Measurements from ENCODE around the gene UMODL1.

UMODL1 gene

DNA sequence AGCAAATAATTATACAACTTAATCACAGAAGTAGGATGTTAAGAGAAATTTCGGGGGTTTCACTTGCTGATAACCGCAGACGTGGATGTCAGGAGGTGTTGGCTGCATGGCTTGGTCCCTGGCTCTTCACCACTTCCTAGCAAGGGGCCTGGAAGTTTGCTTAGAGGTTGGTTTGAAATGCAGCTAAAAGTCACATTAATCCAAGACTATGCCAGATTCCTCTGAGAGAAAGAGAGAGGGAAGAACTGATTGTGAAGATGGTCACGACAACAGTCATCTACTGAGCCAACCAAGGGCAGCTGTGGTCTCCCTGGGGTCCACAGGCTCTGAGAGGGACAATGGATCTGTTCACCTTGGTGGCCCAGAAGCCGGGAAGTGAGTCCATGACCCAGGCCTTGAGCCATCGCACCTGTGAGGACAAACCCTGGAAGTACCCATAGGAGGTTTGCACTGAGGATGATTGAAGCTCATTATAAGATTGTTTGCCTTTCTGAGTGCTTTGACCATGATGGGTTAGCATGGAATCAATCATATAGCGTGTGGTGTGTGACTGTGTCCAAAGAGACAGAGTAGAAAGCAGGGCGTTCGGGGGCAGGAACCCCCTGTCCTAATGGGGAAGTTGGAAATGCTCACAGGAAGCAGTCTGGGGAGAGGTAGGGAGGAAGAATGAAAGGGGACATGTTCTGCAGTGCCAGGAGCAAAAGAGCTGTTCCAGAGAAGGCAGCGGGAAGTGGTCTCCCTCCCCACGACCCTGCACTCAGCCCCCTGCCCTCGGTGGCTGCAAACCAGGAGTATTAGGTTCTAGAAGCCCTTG, 47.1 kb downstream of the UMODL1 start:
- no peak for DNase-seq (ENCODE audit: low read depth)
- TF ChIP-seq, protein P1, sequence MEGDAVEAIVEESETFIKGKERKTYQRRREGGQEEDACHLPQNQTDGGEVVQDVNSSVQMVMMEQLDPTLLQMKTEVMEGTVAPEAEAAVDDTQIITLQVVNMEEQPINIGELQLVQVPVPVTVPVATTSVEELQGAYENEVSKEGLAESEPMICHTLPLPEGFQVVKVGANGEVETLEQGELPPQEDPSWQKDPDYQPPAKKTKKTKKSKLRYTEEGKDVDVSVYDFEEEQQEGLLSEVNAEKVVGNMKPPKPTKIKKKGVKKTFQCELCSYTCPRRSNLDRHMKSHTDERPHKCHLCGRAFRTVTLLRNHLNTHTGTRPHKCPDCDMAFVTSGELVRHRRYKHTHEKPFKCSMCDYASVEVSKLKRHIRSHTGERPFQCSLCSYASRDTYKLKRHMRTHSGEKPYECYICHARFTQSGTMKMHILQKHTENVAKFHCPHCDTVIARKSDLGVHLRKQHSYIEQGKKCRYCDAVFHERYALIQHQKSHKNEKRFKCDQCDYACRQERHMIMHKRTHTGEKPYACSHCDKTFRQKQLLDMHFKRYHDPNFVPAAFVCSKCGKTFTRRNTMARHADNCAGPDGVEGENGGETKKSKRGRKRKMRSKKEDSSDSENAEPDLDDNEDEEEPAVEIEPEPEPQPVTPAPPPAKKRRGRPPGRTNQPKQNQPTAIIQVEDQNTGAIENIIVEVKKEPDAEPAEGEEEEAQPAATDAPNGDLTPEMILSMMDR (conservative IDR thresholded peaks at IDR 0.05; ENCODE audit: low read depth, low read length) = no peak
- no peak overlapping the region for H3K4me3 ChIP-seq (ENCODE audit: low read depth, low read length)

DNA sequence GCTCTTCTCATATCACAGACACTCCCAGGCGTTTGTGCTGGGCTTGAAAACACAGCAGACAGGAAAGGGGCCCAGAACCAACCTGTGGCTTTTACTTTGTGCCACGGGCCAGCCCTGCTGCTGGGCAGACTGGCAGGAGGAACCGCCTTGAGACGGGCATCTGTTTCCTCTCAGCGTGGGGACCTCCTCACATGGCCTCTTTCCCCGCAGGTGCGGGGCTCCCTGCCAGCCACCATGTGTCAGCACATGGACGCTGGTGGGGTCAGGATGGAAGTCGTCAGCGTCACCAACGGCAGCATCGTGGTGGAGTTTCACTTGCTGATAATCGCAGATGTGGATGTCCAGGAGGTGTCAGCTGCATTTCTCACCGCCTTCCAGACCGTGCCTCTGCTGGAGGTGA, 47.8 kb downstream of the UMODL1 start:
- TF ChIP-seq, protein P1 (conservative IDR thresholded peaks at IDR 0.05; ENCODE audit: low read depth, low read length) = no peak
- DNase-seq (ENCODE audit: low read depth) = no peak
- H3K4me3 ChIP-seq (ENCODE audit: low read depth, low read length) = no peak overlapping the region

DNA sequence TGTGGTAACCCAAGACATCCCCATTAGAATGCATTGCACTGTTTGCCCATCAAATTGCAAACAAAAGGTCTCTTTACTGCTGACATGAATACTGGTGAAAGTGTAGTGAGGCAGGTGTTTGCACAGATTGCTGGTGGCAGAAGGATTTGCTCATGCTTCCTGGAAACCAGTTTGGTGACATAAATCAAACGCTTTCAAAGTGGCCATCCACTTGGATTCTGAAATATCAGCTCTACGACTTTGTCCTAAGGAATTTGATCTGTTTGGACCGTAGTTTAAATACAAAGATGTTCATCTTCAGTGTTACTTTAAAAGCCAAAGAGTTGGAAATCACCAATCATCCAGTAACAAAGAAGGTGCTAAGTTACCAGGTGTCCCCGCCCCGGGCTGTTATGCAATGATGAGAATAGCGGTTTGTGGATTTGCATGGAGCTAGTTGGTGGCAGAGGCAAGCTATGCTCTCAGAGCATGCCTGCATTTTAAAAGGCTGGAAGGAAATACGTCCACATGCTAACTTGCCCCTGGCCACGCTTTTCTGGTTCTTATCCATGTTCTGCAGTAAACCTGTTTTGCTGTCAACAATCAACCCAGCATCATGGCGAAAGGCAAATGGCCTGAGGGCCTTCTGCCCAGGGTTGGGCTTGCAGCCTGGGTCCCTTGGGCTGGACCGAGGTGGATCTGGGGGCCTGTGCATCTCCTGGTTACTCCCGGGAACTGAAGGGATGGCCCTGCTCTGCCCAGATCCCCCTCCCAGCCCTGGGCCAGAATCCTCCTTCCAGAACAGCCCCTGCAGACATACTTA, 49.2 kb downstream of the UMODL1 start:
- TF ChIP-seq, protein P1 (conservative IDR thresholded peaks at IDR 0.05; ENCODE audit: low read depth, low read length) = no peak
- H3K4me3 ChIP-seq (ENCODE audit: low read depth, low read length) = no peak overlapping the region
- no peak for DNase-seq (ENCODE audit: low read depth)

DNA sequence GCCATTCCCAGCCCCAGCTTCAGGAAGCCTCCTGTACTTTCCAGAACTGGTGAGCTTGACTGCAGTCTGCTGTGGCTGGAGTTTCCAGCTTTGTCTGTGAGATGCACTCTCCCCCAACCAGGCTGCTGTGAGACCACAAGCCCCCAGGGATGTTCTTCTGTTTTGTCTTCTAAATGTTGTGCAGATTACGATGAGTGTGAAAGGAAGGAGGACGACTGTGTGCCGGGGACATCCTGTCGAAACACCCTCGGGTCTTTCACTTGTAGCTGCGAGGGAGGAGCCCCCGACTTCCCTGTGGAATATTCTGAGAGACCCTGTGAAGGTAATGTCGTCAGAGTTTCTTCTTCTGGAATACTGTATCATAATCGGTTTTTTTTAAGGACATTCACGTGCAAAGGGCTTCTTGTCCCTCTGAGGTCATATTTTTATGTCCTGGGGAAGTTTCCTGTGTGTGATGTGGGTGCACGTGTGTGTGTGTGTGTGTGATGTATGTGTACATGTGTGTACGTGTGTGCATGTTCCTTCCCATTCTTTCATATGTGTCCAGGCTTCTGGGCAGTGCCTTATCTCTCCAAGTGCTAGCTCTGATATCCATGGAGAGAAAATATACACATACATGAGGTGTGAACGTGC, 49.9 kb downstream of the UMODL1 start:
- TF ChIP-seq, protein P1 (conservative IDR thresholded peaks at IDR 0.05; ENCODE audit: low read depth, low read length) = no peak
- no peak for DNase-seq (ENCODE audit: low read depth)
- H3K4me3 ChIP-seq (ENCODE audit: low read depth, low read length) = no peak overlapping the region

DNA sequence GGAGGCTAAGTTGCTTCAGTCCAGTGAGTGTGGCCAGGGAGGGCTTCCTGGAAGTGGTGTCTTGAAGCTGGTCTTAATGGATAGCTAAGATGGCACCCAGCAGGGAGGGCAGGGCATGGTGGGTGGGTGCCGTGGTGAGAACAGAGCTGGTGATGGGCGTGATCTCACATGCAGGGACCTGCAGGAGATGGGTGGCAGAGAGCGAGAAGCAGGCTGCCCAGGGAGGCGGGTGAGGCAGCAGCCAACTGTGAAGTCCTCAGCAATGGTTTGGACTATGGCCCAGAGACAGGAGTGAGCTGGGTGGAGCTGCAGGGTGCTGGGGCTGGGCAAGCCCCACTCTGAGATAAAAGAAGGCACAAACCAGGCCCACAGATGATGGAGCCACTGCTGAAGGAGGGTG, 50.7 kb downstream of the UMODL1 start:
- H3K4me3 ChIP-seq (ENCODE audit: low read depth, low read length) = no peak overlapping the region
- TF ChIP-seq, protein P1 (conservative IDR thresholded peaks at IDR 0.05; ENCODE audit: low read depth, low read length) = no peak
- no peak for DNase-seq (ENCODE audit: low read depth)

DNA sequence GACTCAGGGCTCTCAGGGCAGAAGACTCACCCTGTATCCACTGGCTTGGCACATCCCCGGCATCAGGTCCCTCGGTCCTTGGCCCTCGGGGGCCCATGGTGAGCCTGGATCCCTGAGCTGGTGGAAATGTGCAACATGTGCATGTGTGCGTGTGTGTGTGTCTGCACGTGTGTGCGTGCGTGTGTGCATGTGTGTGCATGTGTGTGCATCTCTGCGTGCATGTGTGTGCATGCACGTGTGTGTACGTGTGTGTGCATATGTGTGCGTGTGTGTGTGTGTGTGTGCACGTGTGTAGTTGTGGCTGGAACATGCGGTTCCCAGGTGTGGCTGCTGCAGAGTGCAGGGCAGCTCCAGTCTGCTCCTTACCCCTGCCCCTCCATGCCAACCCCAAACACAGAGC, 51.3 kb downstream of the UMODL1 start:
- H3K4me3 ChIP-seq (ENCODE audit: low read depth, low read length) = no peak overlapping the region
- TF ChIP-seq, protein P1 (conservative IDR thresholded peaks at IDR 0.05; ENCODE audit: low read depth, low read length) = no peak
- no peak for DNase-seq (ENCODE audit: low read depth)
